Endothelial cell of umbilical vein (primary cell): Measurements from ENCODE around the gene RNF169. TPM values are rescaled to one million over a fixed set of nuclear protein-coding genes. Genes with fewer than 3 reads are reported as not detected.

Source experiments
- BruUV-seq: library from RNA; stranded (reverse); fragments of 400-500 nt; replicated peaks from 2 replicates; lab custom pipeline; 2021; lab: Mats Ljungman, UMichigan
- CTCF ChIA-PET: fragments of 300-600, 350-600 bp; sonication (Branson Sonifier 250); formaldehyde crosslinking; loops from one replicate; lab custom pipeline; 2021; ENCODE audit warnings: antibody characterized with exemption, inconsistent platforms; lab: Charles Lee
- POLR2A ChIA-PET: fragments of 300-600, 350-600 bp; sonication (Branson Sonifier 250); formaldehyde crosslinking; loops from one replicate; lab custom pipeline; 2021; ENCODE audit warnings: antibody characterized with exemption, inconsistent platforms; lab: Charles Lee
- DNase-seq: peaks from one replicate; pipeline ENCODE4 v3.0.0-alpha.2; 2011; ENCODE audit warnings: low read depth, low spot score
- FAIRE-seq: peaks from 2 replicates; lab custom pipeline; 2011; peaks lifted over from hg19 to GRCh38; lab: Jason Lieb, UNC
- H2AFZ ChIP-seq: 2 replicates; pipeline ENCODE4 v1.6.0; 2012; ENCODE audit warnings: low read depth, low read length, control low read depth, inconsistent platforms
- H3K27ac ChIP-seq: 2 replicates; pipeline ENCODE4 v1.5.1; 2011; ENCODE audit warnings: low read depth, mild to moderate bottlenecking, control low read depth, low read length, moderate library complexity; ENCODE audit not compliant: insufficient read depth
- H3K27me3 ChIP-seq, 2 experiments: 2 replicates each; pipeline versions ENCODE4 v1.6.0 to v1.6.1; 2011; ENCODE audit warnings: low read length in 2 of 2, mixed read lengths in 1 of 2; ENCODE audit not compliant: control insufficient read depth in 2 of 2, insufficient read depth in 2 of 2
- H3K36me3 ChIP-seq, 2 experiments: 2 replicates in 1 of 2; 3 replicates in 1 of 2; pipeline ENCODE4 v1.5.1; 2011; ENCODE audit warnings: low read length in 2 of 2, mild to moderate bottlenecking in 1 of 2, moderate library complexity in 1 of 2; ENCODE audit not compliant: control insufficient read depth in 2 of 2, insufficient read depth in 2 of 2; ENCODE audit errors: extremely low read depth in 1 of 2
- H3K4me1 ChIP-seq: 3 replicates; pipeline ENCODE4 v1.5.1; 2011; ENCODE audit warnings: mild to moderate bottlenecking, low read length; ENCODE audit not compliant: control insufficient read depth, insufficient read depth; ENCODE audit errors: extremely low read depth
- H3K4me2 ChIP-seq: 2 replicates; pipeline ENCODE4 v1.6.1; 2011; ENCODE audit warnings: low read length, control low read depth, mixed read lengths; ENCODE audit not compliant: insufficient read depth
- H3K4me3 ChIP-seq, 3 experiments: fragments of 200-600 bp in 1 of 3; sonication (generic), shearing (Covaris generic) in 1 of 3; replicated peaks in 1 of 3; 2 replicates each; pipeline ENCODE4 v1.5.1; 2011 to 2016; ENCODE audit warnings: control low read depth in 3 of 3, low read length in 3 of 3, mild to moderate bottlenecking in 2 of 3, inconsistent platforms in 1 of 3, low read depth in 1 of 3, moderate library complexity in 1 of 3; ENCODE audit not compliant: insufficient read depth in 1 of 3
- H3K79me2 ChIP-seq: 2 replicates; pipeline ENCODE4 v1.6.0; 2012; ENCODE audit warnings: low read length, inconsistent platforms; ENCODE audit not compliant: control insufficient read depth, insufficient read depth
- H3K9ac ChIP-seq: replicated peaks from 2 replicates; pipeline ENCODE3; 2011; ENCODE audit warnings: low read length, control low read depth; ENCODE audit not compliant: insufficient read depth; ENCODE audit errors: extremely low read depth
- H3K9me1 ChIP-seq: replicated peaks from 3 replicates; pipeline ENCODE4 v1.6.0; 2011; ENCODE audit warnings: mild to moderate bottlenecking, low read length; ENCODE audit not compliant: control insufficient read depth, insufficient read depth; ENCODE audit errors: extremely low read depth
- H3K9me3 ChIP-seq: replicated peaks from 2 replicates; pipeline ENCODE4 v1.5.1; 2012; ENCODE audit warnings: low read length, inconsistent platforms; ENCODE audit not compliant: control insufficient read depth, insufficient read depth
- H4K20me1 ChIP-seq: replicated peaks from 2 replicates; pipeline ENCODE3; 2011; ENCODE audit warnings: mild to moderate bottlenecking, low read length; ENCODE audit not compliant: control insufficient read depth, insufficient read depth; ENCODE audit errors: extremely low read depth
- EZH2 ChIP-seq: IDR thresholded peaks from 2 replicates; pipeline ENCODE4 v1.6.1; 2012; ENCODE audit warnings: borderline replicate concordance, low read depth, mild to moderate bottlenecking, moderate library complexity, low read length, inconsistent platforms; ENCODE audit not compliant: severe bottlenecking
- FOS ChIP-seq: IDR thresholded peaks from 2 replicates; pipeline ENCODE4 v1.6.1; 2011; ENCODE audit warnings: mild to moderate bottlenecking, low read length, moderate library complexity, borderline replicate concordance; ENCODE audit not compliant: insufficient read depth
- GATA2 ChIP-seq: IDR thresholded peaks from 2 replicates; pipeline ENCODE4 v1.7.0; 2011; ENCODE audit warnings: low read depth, mild to moderate bottlenecking, moderate library complexity, mixed read lengths, low read length; ENCODE audit not compliant: insufficient read length, insufficient read depth
- JUN ChIP-seq: IDR thresholded peaks from 2 replicates; pipeline ENCODE4 v1.6.1; 2011; ENCODE audit warnings: borderline replicate concordance, low read depth; ENCODE audit not compliant: insufficient read length, insufficient read depth
- MYC ChIP-seq: IDR thresholded peaks from one replicate; pipeline ENCODE4 v1.6.1; 2011; ENCODE audit warnings: mild to moderate bottlenecking, low read depth, low read length
- POLR2A ChIP-seq: IDR thresholded peaks from 2 replicates; pipeline ENCODE4 v1.6.1; 2012; ENCODE audit warnings: low read depth, mild to moderate bottlenecking, control low read depth, low read length
- POLR2AphosphoS5 ChIP-seq: IDR thresholded peaks from 2 replicates; pipeline ENCODE4 v1.6.1; 2012; ENCODE audit warnings: low read depth, mild to moderate bottlenecking, control low read depth, low read length, moderate library complexity; ENCODE audit not compliant: insufficient read depth
- dilution Hi-C: fragments of 300-500 bp; cut with MboI; formaldehyde crosslinking; loops from one replicate; pipeline ENCODE4 v1.15.0; 2019; ENCODE audit warnings: low sequenced_read_pairs; ENCODE audit not compliant: extremely low pct_ligation_motif_present
- intact Hi-C: fragments of 100-400 bp; cut with micrococcal nuclease; formaldehyde crosslinking; loops from one replicate; pipeline ENCODE4 v1.10.0; 2022
- polyA plus RNA-seq, 4 experiments: library from polyadenylated mRNA; depleted of rRNA in 3 of 4; stranded (reverse) in 3 of 4; unstranded in 1 of 4; fragments of >200 nt; gene quantifications; 2 replicates each; pipeline versions ENCODE4 v1.2.1 to v1.2.3, GENCODE V29; 2011 to 2012; ENCODE audit warnings: missing spikeins in 1 of 4
- total RNA-seq: library from RNA; stranded (reverse); gene quantifications from 2 replicates; pipeline ENCODE4 v1.2.3, GENCODE V29; 2021
- TF ChIP-seq, protein P1 (sequence below): IDR thresholded peaks from 2 replicates; pipeline ENCODE4 v1.6.1; 2011; ENCODE audit not compliant: insufficient read depth, insufficient read length
- TF ChIP-seq, protein P2 (sequence below), 2 donors: IDR thresholded peaks; 1 replicate in 1 of 2; 2 replicates in 1 of 2; pipeline ENCODE4 v1.5.1; 2011; ENCODE audit warnings: low read length in 2 of 2, mild to moderate bottlenecking in 2 of 2, moderate library complexity in 2 of 2, control low read depth in 1 of 2, inconsistent platforms in 1 of 2, low read depth in 1 of 2; ENCODE audit not compliant: insufficient read depth in 1 of 2; ENCODE audit errors: extremely low read depth in 1 of 2

Gene RNF169
- total and polyA plus RNA-seq, 2 donors (not counting 3 experiments of a cell fraction or from before 2014, with no cell fraction given), result 5.8 to 21.3 TPM

DNA sequence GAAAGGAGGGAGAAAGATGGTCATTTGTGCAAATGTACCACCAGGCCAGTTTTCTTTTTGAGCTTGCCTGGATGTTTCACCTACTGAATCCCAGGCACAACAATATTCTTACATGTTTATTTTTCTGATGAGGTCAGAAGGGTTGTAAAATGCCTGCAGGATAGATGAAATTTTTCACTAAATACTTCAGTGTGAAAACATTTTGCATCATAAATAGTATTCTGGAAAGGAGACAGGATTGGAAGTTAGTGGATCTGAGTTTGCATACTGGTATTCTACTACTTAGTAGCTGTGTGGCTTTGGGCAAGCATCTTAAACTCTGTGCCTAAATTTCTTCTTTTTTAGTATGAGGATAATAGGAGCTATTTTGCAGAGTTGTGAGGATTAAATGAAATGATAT, 24.8 kb downstream of the RNF169 start:
- H3K27me3 ChIP-seq, result no peaks in the 10 kb centered on the region
- intact Hi-C loops (no loop called here), dilution Hi-C loops (no loop called here)
- H2AFZ ChIP-seq, result no peak overlapping the region
- no peaks in the 10 kb centered on the region for H3K9me1 ChIP-seq
- POLR2A ChIA-PET, result no interaction called here
- TF ChIP-seq JUN (no peak), FOS (no peak), MYC (no peak), POLR2AphosphoS5 (no peak), EZH2 (no peak), GATA2 (no peak), POLR2A (no peak)
- TF ChIP-seq, protein P1, sequence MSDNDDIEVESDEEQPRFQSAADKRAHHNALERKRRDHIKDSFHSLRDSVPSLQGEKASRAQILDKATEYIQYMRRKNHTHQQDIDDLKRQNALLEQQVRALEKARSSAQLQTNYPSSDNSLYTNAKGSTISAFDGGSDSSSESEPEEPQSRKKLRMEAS, result no peak
- TF ChIP-seq, protein P2, sequence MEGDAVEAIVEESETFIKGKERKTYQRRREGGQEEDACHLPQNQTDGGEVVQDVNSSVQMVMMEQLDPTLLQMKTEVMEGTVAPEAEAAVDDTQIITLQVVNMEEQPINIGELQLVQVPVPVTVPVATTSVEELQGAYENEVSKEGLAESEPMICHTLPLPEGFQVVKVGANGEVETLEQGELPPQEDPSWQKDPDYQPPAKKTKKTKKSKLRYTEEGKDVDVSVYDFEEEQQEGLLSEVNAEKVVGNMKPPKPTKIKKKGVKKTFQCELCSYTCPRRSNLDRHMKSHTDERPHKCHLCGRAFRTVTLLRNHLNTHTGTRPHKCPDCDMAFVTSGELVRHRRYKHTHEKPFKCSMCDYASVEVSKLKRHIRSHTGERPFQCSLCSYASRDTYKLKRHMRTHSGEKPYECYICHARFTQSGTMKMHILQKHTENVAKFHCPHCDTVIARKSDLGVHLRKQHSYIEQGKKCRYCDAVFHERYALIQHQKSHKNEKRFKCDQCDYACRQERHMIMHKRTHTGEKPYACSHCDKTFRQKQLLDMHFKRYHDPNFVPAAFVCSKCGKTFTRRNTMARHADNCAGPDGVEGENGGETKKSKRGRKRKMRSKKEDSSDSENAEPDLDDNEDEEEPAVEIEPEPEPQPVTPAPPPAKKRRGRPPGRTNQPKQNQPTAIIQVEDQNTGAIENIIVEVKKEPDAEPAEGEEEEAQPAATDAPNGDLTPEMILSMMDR (IDR thresholded peaks at IDR 0.05; ENCODE audit: extremely low read depth in 1 of 2, insufficient read depth in 1 of 2, low read depth in 1 of 2, low read length in 2 of 2), result no peak
- no peak overlapping the region for H3K27ac ChIP-seq
- DNase-seq (no peak), FAIRE-seq (no peak)
- peaks cover 70% of the 10 kb centered on the region for H3K79me2 ChIP-seq
- CTCF ChIA-PET, result interaction anchor here (0.9 to 2.5 kb wide), 4 partner anchors 11 to 71 kb away, joined by 3 to 11 read pairs (median 5); no protein-coding TSS in a partner anchor
- no peaks in the 10 kb centered on the region for H3K36me3 ChIP-seq
- no peak overlapping the region for H3K9ac ChIP-seq
- H3K4me1 ChIP-seq, result peaks cover 20% of the 10 kb centered on the region
- H3K4me2 ChIP-seq, result no peak overlapping the region
- H4K20me1 ChIP-seq, result peaks cover 3% of the 10 kb centered on the region
- no peaks in the 10 kb centered on the region for H3K9me3 ChIP-seq
- no peak overlapping the region for H3K4me3 ChIP-seq
- BruUV-seq, result no TSS peak
